GM23338 (cell line): Measurements from ENCODE around the gene DAGLA. TPM values are rescaled to one million over a fixed set of nuclear protein-coding genes. Genes with fewer than 3 reads are reported as not detected.

Experiments
- ATAC-seq: fragments of 200-7000 bp; cut with Tn5 transposase; 3 replicates; pipeline ENCODE4 v1.9.1; 2020
- DNase-seq: peaks from one replicate; pipeline ENCODE4 v3.0.0-alpha.2; 2015; ENCODE audit warnings: low spot score
- H2AFZ ChIP-seq: fragments of 200-600 bp; sonication (generic); 2 replicates; pipeline ENCODE4 v1.8.0; 2016; ENCODE audit warnings: antibody characterized with exemption, mild to moderate bottlenecking, moderate library complexity
- H3F3A ChIP-seq: fragments of 200-600 bp; sonication (generic); replicated peaks from 2 replicates; pipeline ENCODE4 v1.8.0; 2017; ENCODE audit warnings: antibody characterized with exemption, mixed run types, low read depth
- H3K27ac ChIP-seq: fragments of 200-600 bp; sonication (generic); 2 replicates; pipeline ENCODE4 v1.6.1; 2016; ENCODE audit warnings: low read depth
- H3K27me3 ChIP-seq: fragments of 200-600 bp; sonication (generic); 2 replicates; pipeline ENCODE4 v1.8.0; 2016; ENCODE audit warnings: mild to moderate bottlenecking, mixed run types, moderate library complexity; ENCODE audit not compliant: insufficient read depth
- H3K36me3 ChIP-seq: fragments of 200-600 bp; sonication (generic); 2 replicates; pipeline ENCODE4 v1.8.0; 2016; ENCODE audit warnings: mild to moderate bottlenecking; ENCODE audit not compliant: insufficient read depth
- H3K4me1 ChIP-seq: fragments of 200-600 bp; sonication (generic); 2 replicates; pipeline ENCODE4 v1.8.0; 2016; ENCODE audit warnings: mild to moderate bottlenecking, moderate library complexity; ENCODE audit not compliant: insufficient read depth
- H3K4me2 ChIP-seq: fragments of 200-600 bp; sonication (generic); 2 replicates; pipeline ENCODE4 v1.7.1; 2017; ENCODE audit warnings: mixed run types
- H3K4me3 ChIP-seq: fragments of 200-600 bp; sonication (generic); 2 replicates; pipeline ENCODE4 v1.6.1; 2016; ENCODE audit warnings: mixed run types
- H3K79me2 ChIP-seq: fragments of 200-600 bp; sonication (generic); replicated peaks from 2 replicates; pipeline ENCODE4 v1.8.0; 2017; ENCODE audit warnings: mild to moderate bottlenecking; ENCODE audit not compliant: insufficient read depth
- H3K9me2 ChIP-seq: fragments of 200-600 bp; sonication (generic); 2 replicates; pipeline ENCODE4 v1.8.0; 2017; ENCODE audit not compliant: insufficient read depth
- H4K20me1 ChIP-seq: fragments of 200-600 bp; sonication (generic); replicated peaks from 2 replicates; pipeline ENCODE4 v1.8.0; 2017; ENCODE audit warnings: mild to moderate bottlenecking; ENCODE audit not compliant: insufficient read depth
- H3K27ac Mint-ChIP-seq: 2 replicates; pipeline ENCODE4 v1.8.0; 2020; ENCODE audit warnings: inconsistent platforms, mild to moderate bottlenecking, moderate library complexity, mixed read lengths
- H3K27me3 Mint-ChIP-seq: 3 replicates; pipeline ENCODE4 v1.8.0; 2022; ENCODE audit warnings: low read depth, mild to moderate bottlenecking, moderate library complexity, mixed read lengths, inconsistent platforms; ENCODE audit not compliant: insufficient read depth, poor library complexity
- H3K36me3 Mint-ChIP-seq: 3 replicates; pipeline ENCODE4 v1.8.0; 2021; ENCODE audit warnings: low read depth, mild to moderate bottlenecking, inconsistent platforms, moderate library complexity, mixed read lengths
- H3K4me1 Mint-ChIP-seq: 3 replicates; pipeline ENCODE4 v1.8.0; 2020; ENCODE audit warnings: mild to moderate bottlenecking, inconsistent platforms, mixed read lengths
- H3K4me3 Mint-ChIP-seq: 3 replicates; pipeline ENCODE4 v1.8.0; 2021; ENCODE audit warnings: moderate library complexity, mild to moderate bottlenecking, inconsistent platforms, mixed read lengths
- H3K9me3 Mint-ChIP-seq: 3 replicates; pipeline ENCODE4 v1.8.0; 2020; ENCODE audit warnings: moderate library complexity, mild to moderate bottlenecking, inconsistent platforms, mixed read lengths
- CREB1 ChIP-seq: fragments of 250-450 bp; sonication (Bioruptor Pico); IDR thresholded peaks from 2 replicates; pipeline ENCODE4 v1.5.0; 2020; ENCODE audit warnings: low read depth, mild to moderate bottlenecking, moderate library complexity
- CTCF ChIP-seq, 2 experiments: fragments of 200-600 bp in 1 of 2; sonication (generic) in 1 of 2; conservative IDR thresholded peaks; 2 replicates each; pipeline versions ENCODE4 v1.5.1 to v1.6.1; 2016 to 2017; ENCODE audit warnings: antibody characterized with exemption in 2 of 2, low read depth in 2 of 2, mild to moderate bottlenecking in 2 of 2, moderate library complexity in 1 of 2
- ETS1 ChIP-seq: IDR thresholded peaks from 2 replicates; pipeline ENCODE4 v1.6.1; 2016; ENCODE audit warnings: antibody characterized with exemption
- EZH2 ChIP-seq: fragments of 200-600 bp; sonication (generic); IDR thresholded peaks from one replicate; pipeline ENCODE4 v1.8.0; 2017; ENCODE audit warnings: antibody characterized with exemption, mild to moderate bottlenecking, low read depth; ENCODE audit not compliant: unreplicated experiment
- REST ChIP-seq: IDR thresholded peaks from one replicate; pipeline ENCODE4 v1.6.1; 2018; ENCODE audit warnings: antibody characterized with exemption; ENCODE audit not compliant: unreplicated experiment
- STAT1 ChIP-seq: IDR thresholded peaks from one replicate; pipeline ENCODE4 v1.6.1; 2016; ENCODE audit warnings: antibody characterized with exemption; ENCODE audit not compliant: unreplicated experiment
- ZNF114 ChIP-seq: fragments of 250-450 bp; sonication (Bioruptor Pico); IDR thresholded peaks from 2 replicates; pipeline ENCODE4 v1.5.0; 2020; ENCODE audit warnings: mild to moderate bottlenecking, moderate library complexity
- polyA plus RNA-seq: library from polyadenylated mRNA; unstranded; fragments of >200 nt; fragmentation: Nextera tagmentation; extraction: Ambion mirVana; gene quantifications from 2 replicates; pipeline ENCODE4 v1.2.1, GENCODE V29; 2016
- total RNA-seq: library from RNA; depleted of rRNA; stranded (reverse); fragments of >200 nt; shearing (Covaris generic); gene quantifications from 2 replicates; pipeline ENCODE4 v1.2.3, GENCODE V29; 2014

The DAGLA gene
- total and polyA plus RNA-seq, 2 experiments from 2014 or later, result 0.55 to 2.5 TPM

- TF ChIP-seq REST, result no peak
- no peak for TF ChIP-seq ETS1
- no peak for TF ChIP-seq CREB1
- no peak for TF ChIP-seq CTCF (conservative IDR thresholded peaks at IDR 0.05; ENCODE audit: low read depth in 2 of 2)
These were observed 31.3 kb downstream of the DAGLA start (continued) for GRCh38 chr11:61711498-61711897.

GRCh38 chr11:61712314-61712713 lies 32.1 kb downstream of the DAGLA start:
- peaks cover 6% of the 10 kb centered on the region; the same call in 1 of the 2 replicates for H3K4me1 ChIP-seq
- no peak overlapping the region for H3K27ac ChIP-seq
- H4K20me1 ChIP-seq, result no peaks in the 10 kb centered on the region
- Mint-ChIP-seq H3K4me1 (peaks cover 40% of the 10 kb centered on the region), H3K9me3 (no peaks in the 10 kb centered on the region), H3K4me3 (no peak overlapping the region), H3K36me3 (no peaks in the 10 kb centered on the region), H3K27me3 (peaks cover 10% of the 10 kb centered on the region), H3K27ac (no peak overlapping the region)
- DNase-seq (no peak), ATAC-seq (no peak)
- H3K36me3 ChIP-seq, result no peaks in the 10 kb centered on the region
- no peaks in the 10 kb centered on the region for H3F3A ChIP-seq
- no peak overlapping the region for H3K4me3 ChIP-seq
- H3K79me2 ChIP-seq, result no peaks in the 10 kb centered on the region
- H2AFZ ChIP-seq, result no peak overlapping the region
- no peaks in the 10 kb centered on the region for H3K27me3 ChIP-seq
- no peaks in the 10 kb centered on the region for H3K9me2 ChIP-seq
- H3K4me2 ChIP-seq, result no peak overlapping the region
- no peak for TF ChIP-seq STAT1
- TF ChIP-seq ETS1, result no peak
- no peak for TF ChIP-seq EZH2
- TF ChIP-seq ZNF114 (CRISPR knock-in tag), result no peak
